Measurements from ENCODE around the gene GRB7.

The GRB7 gene

GRCh38 chr17:39716879-39717536, 20.7 kb upstream of the GRB7 start:
- H3K27ac ChIP-seq (ENCODE audit: low read length) = no peak overlapping the region
- no peaks in the 10 kb centered on the region for H4K20me1 ChIP-seq (ENCODE audit: insufficient read depth, low read length)
- peak overlapping the region; percentile 39; the same call in 1 of the 2 replicates for H3K9ac ChIP-seq (ENCODE audit: low read length)
- peak overlapping the region; percentile 80 for H3K4me2 ChIP-seq (ENCODE audit: low read length)
- H3K4me1 ChIP-seq (ENCODE audit: low read length) = peaks cover 16% of the 10 kb centered on the region
- no peak overlapping the region for H2AFZ ChIP-seq (ENCODE audit: low read depth, low read length)
- peak overlapping the region; percentile 72; the same call in 1 of the 2 replicates for H3K4me3 ChIP-seq (ENCODE audit: low read length)
- H3K36me3 ChIP-seq (replicated peaks; ENCODE audit: low read depth, low read length) = no peaks in the 10 kb centered on the region
- no peaks in the 10 kb centered on the region for H3K79me2 ChIP-seq (ENCODE audit: low read length)
- H3K27me3 ChIP-seq (ENCODE audit: low read depth, low read length) = no peaks in the 10 kb centered on the region
- TF ChIP-seq, protein P1, sequence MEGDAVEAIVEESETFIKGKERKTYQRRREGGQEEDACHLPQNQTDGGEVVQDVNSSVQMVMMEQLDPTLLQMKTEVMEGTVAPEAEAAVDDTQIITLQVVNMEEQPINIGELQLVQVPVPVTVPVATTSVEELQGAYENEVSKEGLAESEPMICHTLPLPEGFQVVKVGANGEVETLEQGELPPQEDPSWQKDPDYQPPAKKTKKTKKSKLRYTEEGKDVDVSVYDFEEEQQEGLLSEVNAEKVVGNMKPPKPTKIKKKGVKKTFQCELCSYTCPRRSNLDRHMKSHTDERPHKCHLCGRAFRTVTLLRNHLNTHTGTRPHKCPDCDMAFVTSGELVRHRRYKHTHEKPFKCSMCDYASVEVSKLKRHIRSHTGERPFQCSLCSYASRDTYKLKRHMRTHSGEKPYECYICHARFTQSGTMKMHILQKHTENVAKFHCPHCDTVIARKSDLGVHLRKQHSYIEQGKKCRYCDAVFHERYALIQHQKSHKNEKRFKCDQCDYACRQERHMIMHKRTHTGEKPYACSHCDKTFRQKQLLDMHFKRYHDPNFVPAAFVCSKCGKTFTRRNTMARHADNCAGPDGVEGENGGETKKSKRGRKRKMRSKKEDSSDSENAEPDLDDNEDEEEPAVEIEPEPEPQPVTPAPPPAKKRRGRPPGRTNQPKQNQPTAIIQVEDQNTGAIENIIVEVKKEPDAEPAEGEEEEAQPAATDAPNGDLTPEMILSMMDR (IDR thresholded peaks at IDR 0.05; ENCODE audit: low read depth, low read length) = no peak
- no peak for TF ChIP-seq EZH2phosphoT487 (IDR thresholded peaks at IDR 0.05; ENCODE audit: low read depth)
- no peaks in the 10 kb centered on the region for H3K9me3 ChIP-seq (ENCODE audit: insufficient read depth, low read length)

- TF ChIP-seq, protein P1 (IDR thresholded peaks at IDR 0.05; ENCODE audit: low read depth, low read length) = no peak
- TF ChIP-seq EZH2phosphoT487 (IDR thresholded peaks at IDR 0.05; ENCODE audit: low read depth) = no peak
- Histone ChIP-seq H2AFZ (ENCODE audit: low read depth, low read length) (no peak overlapping the region), H3K4me3 (ENCODE audit: low read length) (no peak overlapping the region), H3K4me2 (ENCODE audit: low read length) (no peak overlapping the region), H3K79me2 (ENCODE audit: low read length) (no peaks in the 10 kb centered on the region), H3K9me3 (ENCODE audit: insufficient read depth, low read length) (no peaks in the 10 kb centered on the region), H3K27ac (ENCODE audit: low read length) (no peak overlapping the region), H3K27me3 (ENCODE audit: low read depth, low read length) (no peaks in the 10 kb centered on the region), H4K20me1 (ENCODE audit: insufficient read depth, low read length) (no peaks in the 10 kb centered on the region), H3K36me3 (replicated peaks; ENCODE audit: low read depth, low read length) (no peaks in the 10 kb centered on the region), H3K4me1 (ENCODE audit: low read length) (peaks cover 16% of the 10 kb centered on the region), H3K9ac (ENCODE audit: low read length) (no peak overlapping the region)
Observed at GRCh38 chr17:39717660-39718059, 20.1 kb upstream of the GRB7 start.

DNA sequence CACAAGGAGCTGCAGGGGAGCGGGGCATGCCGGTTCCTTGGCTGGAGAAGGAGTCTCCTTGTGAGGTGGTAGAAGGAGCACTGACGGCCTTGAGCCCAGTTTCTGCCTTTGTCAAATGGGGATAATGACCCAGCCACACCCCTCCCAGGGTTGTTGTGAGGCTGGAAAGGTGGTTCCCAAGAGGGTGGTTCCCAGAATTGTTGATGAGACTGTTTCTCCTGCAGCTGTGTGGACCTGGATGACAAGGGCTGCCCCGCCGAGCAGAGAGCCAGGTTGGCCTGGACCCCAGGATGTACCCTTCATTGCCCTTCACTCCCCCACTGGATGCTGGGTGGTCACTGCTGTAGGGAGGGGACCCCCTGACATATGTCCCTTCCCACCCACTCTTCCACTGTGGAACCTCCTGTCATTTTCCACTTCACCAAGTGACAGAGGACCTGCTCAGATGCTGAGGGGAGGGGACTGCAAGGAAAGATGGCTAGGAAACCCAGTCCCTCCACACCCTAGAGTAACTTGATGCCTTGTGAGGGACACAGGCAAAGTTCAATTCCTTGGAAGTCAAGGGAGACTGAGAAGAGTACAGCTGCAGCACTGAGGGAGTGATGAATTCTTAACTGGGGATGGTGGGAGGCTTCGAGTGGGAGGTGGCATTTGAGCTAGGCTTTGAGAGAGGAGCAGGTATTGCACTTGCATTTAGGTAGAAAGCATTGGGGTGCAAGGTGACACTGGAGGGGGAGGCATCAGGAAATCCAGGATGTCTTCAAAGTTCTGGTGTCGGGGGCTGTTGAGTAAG, 18.0 kb upstream of the GRB7 start:
- Histone ChIP-seq H3K79me2 (ENCODE audit: low read length) (no peaks in the 10 kb centered on the region), H3K9me3 (ENCODE audit: insufficient read depth, low read length) (no peaks in the 10 kb centered on the region), H3K4me2 (ENCODE audit: low read length) (no peak overlapping the region), H3K4me3 (ENCODE audit: low read length) (no peak overlapping the region), H3K4me1 (ENCODE audit: low read length) (peaks cover 22% of the 10 kb centered on the region), H3K27me3 (ENCODE audit: low read depth, low read length) (no peaks in the 10 kb centered on the region), H3K27ac (ENCODE audit: low read length) (no peak overlapping the region), H2AFZ (ENCODE audit: low read depth, low read length) (no peak overlapping the region), H4K20me1 (ENCODE audit: insufficient read depth, low read length) (no peaks in the 10 kb centered on the region), H3K9ac (ENCODE audit: low read length) (no peak overlapping the region), H3K36me3 (replicated peaks; ENCODE audit: low read depth, low read length) (no peaks in the 10 kb centered on the region)
- TF ChIP-seq, protein P1 (IDR thresholded peaks at IDR 0.05; ENCODE audit: low read depth, low read length) = no peak
- TF ChIP-seq EZH2phosphoT487 (IDR thresholded peaks at IDR 0.05; ENCODE audit: low read depth) = no peak

DNA sequence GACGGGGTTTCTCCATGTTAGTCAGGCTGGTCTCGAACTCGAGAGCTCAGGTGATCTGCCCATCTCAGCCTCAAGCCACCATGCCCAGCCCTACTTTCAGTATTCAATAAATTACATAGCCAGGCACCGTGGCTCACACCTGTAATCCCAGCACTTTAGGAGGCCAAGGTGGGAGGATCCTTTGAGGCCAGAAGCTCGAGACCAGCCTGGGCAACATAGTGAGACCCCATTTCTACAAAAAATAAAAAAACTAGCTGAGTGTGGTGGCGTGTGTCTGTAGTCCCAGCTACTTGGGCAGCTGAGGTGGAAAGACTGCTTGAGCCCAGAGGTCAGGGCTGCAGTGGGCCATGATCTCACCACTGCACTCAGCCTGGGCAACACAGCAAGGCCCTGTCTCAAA, 15.6 kb upstream of the GRB7 start:
- Histone ChIP-seq H3K4me1 (ENCODE audit: low read length) (peaks cover 6% of the 10 kb centered on the region; the same call in 1 of the 2 replicates), H4K20me1 (ENCODE audit: insufficient read depth, low read length) (no peaks in the 10 kb centered on the region), H3K79me2 (ENCODE audit: low read length) (no peaks in the 10 kb centered on the region), H3K36me3 (replicated peaks; ENCODE audit: low read depth, low read length) (no peaks in the 10 kb centered on the region), H3K9ac (ENCODE audit: low read length) (no peak overlapping the region), H3K27me3 (ENCODE audit: low read depth, low read length) (no peaks in the 10 kb centered on the region), H2AFZ (ENCODE audit: low read depth, low read length) (no peak overlapping the region), H3K4me2 (ENCODE audit: low read length) (no peak overlapping the region), H3K4me3 (ENCODE audit: low read length) (no peak overlapping the region), H3K27ac (ENCODE audit: low read length) (no peak overlapping the region), H3K9me3 (ENCODE audit: insufficient read depth, low read length) (no peaks in the 10 kb centered on the region)
- TF ChIP-seq, protein P1 (IDR thresholded peaks at IDR 0.05; ENCODE audit: low read depth, low read length) = no peak
- no peak for TF ChIP-seq EZH2phosphoT487 (IDR thresholded peaks at IDR 0.05; ENCODE audit: low read depth)
